Muscle layer of colon (tissue), 2 donors: ENCODE measurements around the gene ZNF526.

ENCODE experiments used
- H3K27ac ChIP-seq: one replicate; pipeline ENCODE4 v1.7.0; 2013; ENCODE audit warnings: low read depth, mild to moderate bottlenecking, low read length, moderate library complexity
- H3K27me3 ChIP-seq, 2 donors: one replicate each; pipeline ENCODE4 v1.7.0; 2013; ENCODE audit warnings: low read length in 2 of 2, mild to moderate bottlenecking in 2 of 2; ENCODE audit not compliant: insufficient read depth in 2 of 2, control insufficient read depth in 1 of 2
- H3K36me3 ChIP-seq: one replicate; pipeline ENCODE4 v1.7.0; 2013; ENCODE audit warnings: mild to moderate bottlenecking, low read length; ENCODE audit not compliant: insufficient read depth
- H3K4me1 ChIP-seq: one replicate; pipeline ENCODE4 v1.7.0; 2013; ENCODE audit warnings: mild to moderate bottlenecking, low read length; ENCODE audit not compliant: insufficient read depth
- H3K4me3 ChIP-seq, 2 donors: one replicate each; pipeline ENCODE4 v1.7.0; 2013; ENCODE audit warnings: low read length in 2 of 2, low read depth in 1 of 2, mild to moderate bottlenecking in 1 of 2, moderate library complexity in 1 of 2
- H3K9ac ChIP-seq: one replicate; pipeline ENCODE4 v1.7.0; 2013; ENCODE audit warnings: low read length
- H3K9me3 ChIP-seq: one replicate; pipeline ENCODE4 v1.7.0; 2013; ENCODE audit warnings: mild to moderate bottlenecking, low read length
- donor health status: abdominal sarcoma.
- donor health status: Adenocarcinoma of cecum.

ZNF526 gene

DNA sequence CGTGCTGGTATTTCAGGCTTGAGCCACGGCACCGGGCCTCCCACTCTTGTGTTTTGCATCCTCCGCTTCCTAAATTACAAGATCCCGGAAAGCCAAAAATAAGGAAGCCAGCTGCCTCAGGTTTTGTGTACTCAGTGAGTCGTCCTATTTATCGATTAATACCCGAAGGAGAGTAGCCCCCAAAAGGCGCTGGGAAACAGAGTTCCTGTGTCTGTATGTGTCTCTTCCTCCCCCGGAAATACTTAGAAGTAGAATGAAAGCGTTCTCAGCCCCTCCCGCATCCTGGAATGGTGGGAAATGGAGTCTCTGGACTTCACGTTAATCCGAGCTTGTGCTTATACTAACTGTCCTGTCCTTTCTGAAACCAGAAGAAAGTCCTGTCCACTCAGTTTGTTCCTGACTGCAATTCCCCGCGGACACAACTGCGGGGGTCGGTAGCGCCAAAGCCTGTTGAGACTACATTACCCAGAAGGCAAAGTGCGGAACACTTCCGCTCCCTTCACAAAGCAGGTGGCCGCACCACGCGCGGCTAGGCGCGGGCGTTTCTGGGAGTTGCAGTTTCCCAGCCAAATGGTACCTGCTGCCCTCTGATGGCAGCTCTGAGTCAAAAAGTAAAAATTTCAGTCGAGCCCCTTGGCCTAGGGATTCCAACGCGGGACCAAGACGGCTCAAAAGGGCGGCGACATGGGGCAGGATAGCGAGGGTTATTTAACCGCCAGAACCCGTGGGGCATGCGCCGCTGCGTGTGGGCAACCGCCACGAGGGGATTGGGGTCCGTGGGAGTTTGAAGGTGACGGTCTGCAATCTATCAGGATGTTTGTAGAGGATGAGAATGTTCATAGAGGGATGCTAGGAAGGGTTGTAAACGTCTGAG lies 24.5 kb downstream of the ZNF526 start:
- peak overlapping the region; percentile 81 for H3K27ac ChIP-seq
- peaks cover 9% of the 10 kb centered on the region for H3K36me3 ChIP-seq
- H3K9me3 ChIP-seq: no peaks in the 10 kb centered on the region
- no peaks in the 10 kb centered on the region for H3K27me3 ChIP-seq
- H3K9ac ChIP-seq: peak overlapping the region; percentile 49
- H3K4me1 ChIP-seq: peaks cover 38% of the 10 kb centered on the region
- H3K4me3 ChIP-seq: peak overlapping the region; percentile 43 to 78

DNA sequence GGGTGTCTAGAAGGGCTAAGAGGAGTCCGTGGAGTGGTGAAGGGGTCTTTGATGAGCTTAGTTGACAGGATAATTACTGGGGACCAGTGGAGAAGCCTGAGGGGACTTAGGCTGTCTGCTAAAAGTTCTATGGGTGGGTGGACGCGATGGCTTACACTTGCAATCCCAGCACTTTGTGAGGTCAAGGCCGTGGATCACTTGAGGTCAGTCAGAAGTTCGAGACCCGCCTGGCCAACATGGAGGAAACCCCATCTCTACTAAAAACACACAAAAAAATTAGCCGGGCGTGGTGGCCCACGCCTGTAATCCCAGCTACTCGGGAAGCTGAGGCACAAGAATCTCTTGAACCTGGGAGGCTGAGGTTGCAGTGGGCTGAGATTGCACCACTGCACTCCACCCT lies 25.1 kb downstream of the ZNF526 start:
- Histone ChIP-seq H3K27ac (peak overlapping the region; percentile 81), H3K4me3 (peak overlapping the region in 1 of 2 donors; percentile 78), H3K9me3 (no peaks in the 10 kb centered on the region), H3K4me1 (peaks cover 44% of the 10 kb centered on the region), H3K9ac (peak overlapping the region; percentile 49), H3K27me3 (no peaks in the 10 kb centered on the region), H3K36me3 (peaks cover 11% of the 10 kb centered on the region)

DNA sequence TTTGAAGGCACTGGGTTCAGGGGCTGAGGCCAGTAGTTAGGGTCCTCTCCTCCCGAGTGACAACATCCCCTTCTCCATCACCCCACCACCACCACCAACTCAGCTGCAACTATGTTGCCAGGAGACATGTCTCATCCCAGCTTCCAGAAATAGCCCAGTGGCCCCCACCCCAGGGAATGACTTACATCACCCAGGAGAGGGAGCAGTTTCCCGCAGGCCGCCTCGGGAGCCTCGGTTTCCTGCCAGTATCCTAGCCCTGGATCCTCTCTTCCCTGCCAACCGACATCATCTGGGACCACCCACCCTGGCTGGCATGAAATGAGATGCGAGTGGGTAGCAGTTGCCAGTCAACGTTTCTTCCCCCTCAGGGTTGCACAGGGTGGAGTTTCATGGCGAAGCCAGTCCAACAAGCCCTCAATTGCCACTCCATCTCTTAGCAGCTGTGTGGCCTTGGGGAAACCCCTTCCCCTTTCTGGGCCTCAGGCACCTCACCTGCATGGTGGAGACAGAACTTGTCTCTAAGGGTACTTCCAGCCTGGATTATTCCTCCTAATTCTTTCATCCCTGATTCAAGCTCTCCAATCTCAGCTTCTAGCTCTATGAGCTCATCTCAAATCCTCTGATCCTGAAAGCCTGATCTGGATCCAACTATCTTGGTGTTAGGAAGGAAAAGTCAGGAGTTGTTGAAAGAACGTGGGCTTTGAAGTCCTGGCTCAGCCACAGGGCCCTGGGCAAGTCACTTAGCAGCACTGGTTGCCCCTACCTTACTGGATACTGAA lies 26.2 kb downstream of the ZNF526 start:
- H3K4me3 ChIP-seq: peak overlapping the region in 1 of 2 donors; percentile 11
- H3K27ac ChIP-seq: peak overlapping the region; percentile 65
- H3K4me1 ChIP-seq: peaks cover 45% of the 10 kb centered on the region
- no peaks in the 10 kb centered on the region for H3K9me3 ChIP-seq
- peaks cover 10% of the 10 kb centered on the region for H3K36me3 ChIP-seq
- no peak overlapping the region for H3K9ac ChIP-seq
- no peaks in the 10 kb centered on the region for H3K27me3 ChIP-seq

DNA sequence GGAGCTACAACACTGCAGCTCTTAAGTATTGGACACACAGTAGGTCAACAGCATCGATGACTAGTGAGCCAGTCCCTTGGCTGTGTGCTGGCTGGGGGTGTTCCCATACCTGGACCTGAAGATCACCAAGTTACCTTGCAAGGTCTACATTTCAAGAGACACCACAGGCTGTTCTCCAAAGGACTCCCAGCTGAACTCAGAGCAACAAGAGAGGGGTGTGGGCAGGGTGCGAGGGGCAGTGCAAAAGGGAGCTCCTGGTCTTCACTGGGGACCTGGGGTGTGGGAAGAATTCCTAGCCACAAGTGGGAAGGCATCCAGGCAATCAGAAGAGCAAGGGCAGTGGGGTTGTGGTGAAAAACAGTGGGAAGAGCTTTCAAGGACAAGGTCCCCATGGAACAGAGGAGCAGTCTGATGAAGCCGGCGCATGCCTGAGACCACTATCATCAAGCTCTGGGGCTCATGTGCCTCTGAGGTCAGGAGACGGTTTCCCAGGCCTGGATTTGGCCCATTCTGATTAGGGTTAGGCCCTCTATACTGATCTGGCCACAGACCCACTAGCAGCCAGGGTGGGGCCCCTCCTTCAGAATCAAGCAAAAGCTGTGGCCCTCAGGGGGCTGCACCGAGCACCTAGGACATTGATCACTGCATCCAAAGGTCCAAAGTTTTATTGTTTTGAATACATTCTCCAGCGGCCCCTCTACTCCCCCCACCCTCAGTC lies 27.0 kb downstream of the ZNF526 start:
- no peak overlapping the region for H3K27ac ChIP-seq
- H3K36me3 ChIP-seq: peaks cover 10% of the 10 kb centered on the region
- H3K27me3 ChIP-seq: no peaks in the 10 kb centered on the region
- H3K9me3 ChIP-seq: no peaks in the 10 kb centered on the region
- peaks cover 47% of the 10 kb centered on the region for H3K4me1 ChIP-seq
- no peak overlapping the region for H3K4me3 ChIP-seq
- no peak overlapping the region for H3K9ac ChIP-seq

DNA sequence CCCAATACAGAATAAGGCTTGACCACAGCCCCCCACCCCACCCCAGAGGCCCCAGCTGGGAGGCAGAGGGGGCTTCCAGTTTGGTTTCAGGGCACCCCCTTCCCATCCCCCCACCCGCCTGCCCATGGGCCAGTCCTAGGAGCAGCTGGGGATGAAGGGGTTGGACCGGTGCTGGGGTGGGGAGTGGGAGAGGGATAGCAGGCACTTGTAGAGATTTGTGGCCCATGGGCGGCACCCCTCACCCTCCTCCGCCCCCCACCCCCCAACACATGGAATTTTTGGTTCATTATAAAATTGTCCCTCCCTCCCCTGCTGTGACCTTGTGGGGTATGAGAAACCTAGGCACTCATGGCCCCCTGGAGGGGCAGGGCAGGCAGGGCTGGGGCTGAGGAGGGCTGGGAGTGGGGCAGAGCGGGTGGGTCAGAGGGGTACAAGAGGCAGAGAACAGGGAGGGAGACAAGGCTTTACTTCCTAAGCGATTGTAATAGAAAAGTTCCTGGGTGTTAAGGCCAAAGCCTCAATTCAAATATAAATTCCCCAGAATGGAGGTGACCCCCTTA lies 27.6 kb downstream of the ZNF526 start:
- Histone ChIP-seq H3K27ac (no peak overlapping the region), H3K27me3 (no peaks in the 10 kb centered on the region), H3K36me3 (peaks cover 10% of the 10 kb centered on the region), H3K9ac (no peak overlapping the region), H3K4me1 (peaks cover 53% of the 10 kb centered on the region), H3K4me3 (no peak overlapping the region), H3K9me3 (no peaks in the 10 kb centered on the region)

DNA sequence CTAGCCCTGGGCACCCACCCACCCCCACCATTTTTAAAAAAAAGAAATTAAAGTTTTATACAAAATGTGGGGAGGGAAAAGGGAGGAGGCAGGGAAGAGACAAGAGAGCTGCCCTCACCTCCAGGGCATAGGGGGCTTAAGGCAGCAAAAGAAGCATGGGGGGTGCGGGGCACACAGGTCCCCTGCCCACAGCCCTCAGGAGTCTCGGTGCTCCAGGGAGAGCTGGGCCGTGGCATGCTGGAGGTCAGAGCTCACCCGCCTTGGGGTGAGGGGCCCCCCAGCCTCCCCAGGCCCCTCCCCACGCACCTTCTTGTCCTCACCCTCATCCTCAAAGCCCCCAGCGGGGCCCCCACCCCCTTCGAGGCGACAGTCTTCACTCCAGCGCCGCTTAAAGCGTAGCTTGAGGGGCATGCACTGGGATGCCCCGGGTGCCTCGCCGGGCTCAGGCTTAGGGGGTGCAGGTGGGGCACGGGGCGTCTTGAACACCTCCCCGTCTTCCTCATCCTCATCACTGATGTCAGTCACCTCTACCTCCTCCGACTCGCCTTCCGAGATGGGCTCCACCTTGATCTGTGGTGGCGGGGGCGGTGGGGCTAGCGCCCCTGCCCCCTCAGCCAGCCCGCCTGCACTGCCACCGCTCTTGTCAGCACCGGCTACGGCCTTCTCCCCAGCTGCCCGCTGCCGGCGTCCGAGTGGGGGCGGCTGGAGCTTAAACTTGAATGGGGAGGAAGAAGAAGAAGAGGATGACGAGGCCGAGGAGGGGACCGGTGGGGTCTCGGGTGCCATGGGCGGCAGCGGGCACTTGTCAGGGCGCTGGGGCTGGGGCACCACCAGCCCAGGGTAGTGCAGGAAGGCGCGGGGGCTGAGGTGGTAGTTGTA lies 28.4 kb downstream of the ZNF526 start:
- Histone ChIP-seq H3K9ac (no peak overlapping the region), H3K36me3 (peaks cover 10% of the 10 kb centered on the region), H3K9me3 (no peaks in the 10 kb centered on the region), H3K27me3 (no peaks in the 10 kb centered on the region), H3K27ac (no peak overlapping the region), H3K4me3 (no peak overlapping the region), H3K4me1 (peaks cover 53% of the 10 kb centered on the region)

DNA sequence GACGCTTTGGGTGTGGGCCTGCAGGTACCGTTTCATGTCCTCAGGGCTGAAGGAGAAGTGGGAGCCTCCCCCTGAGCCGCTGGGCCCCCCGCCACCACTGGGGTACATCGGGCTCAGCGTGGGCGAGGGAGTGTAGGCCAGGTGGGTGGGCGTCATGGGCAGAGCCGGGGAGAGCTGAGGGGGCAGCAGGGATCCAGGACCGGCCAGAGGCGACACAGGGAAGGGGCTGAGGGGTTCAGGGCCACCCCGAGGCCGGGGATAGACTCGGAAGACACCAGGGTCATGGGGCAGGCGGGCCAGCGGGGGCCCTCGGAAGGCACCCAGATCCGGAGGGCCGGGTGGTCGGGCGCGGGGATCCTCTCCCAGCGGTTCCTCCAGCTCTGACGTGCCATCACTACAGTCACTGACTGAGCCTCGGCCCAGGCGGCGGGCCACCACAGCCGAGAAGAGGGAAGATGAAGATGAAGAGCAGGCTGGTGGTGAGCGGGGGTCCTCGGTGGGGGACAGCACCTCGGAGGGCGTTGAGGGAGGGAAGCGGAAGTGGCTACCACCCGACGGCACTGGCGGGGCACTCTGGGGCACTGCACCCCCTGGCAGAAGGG lies 29.1 kb downstream of the ZNF526 start:
- H3K4me1 ChIP-seq: peaks cover 53% of the 10 kb centered on the region
- H3K4me3 ChIP-seq: no peak overlapping the region
- no peaks in the 10 kb centered on the region for H3K9me3 ChIP-seq
- no peaks in the 10 kb centered on the region for H3K27me3 ChIP-seq
- no peak overlapping the region for H3K27ac ChIP-seq
- no peak overlapping the region for H3K9ac ChIP-seq
- H3K36me3 ChIP-seq: peaks cover 10% of the 10 kb centered on the region

DNA sequence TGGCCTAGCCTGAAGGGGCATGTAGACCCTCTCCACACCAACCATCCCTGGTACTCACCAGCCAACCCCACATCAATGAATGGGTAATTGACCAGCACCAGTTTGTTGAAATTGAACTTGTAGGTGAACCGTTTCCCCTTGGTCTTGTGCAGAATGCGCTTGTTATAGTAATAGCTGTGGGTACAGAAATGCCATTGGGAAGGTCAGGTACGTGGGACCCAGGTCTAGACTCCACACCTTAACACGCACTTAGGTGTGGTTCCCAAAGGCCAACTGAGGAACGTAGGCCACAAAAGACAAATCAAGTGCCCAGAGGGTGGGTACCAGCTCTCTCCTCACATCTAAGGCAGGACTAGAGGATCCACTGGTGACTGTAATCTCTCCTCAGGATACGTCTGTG lies 29.7 kb downstream of the ZNF526 start:
- H3K36me3 ChIP-seq: peaks cover 10% of the 10 kb centered on the region
- no peaks in the 10 kb centered on the region for H3K27me3 ChIP-seq
- H3K9me3 ChIP-seq: no peaks in the 10 kb centered on the region
- H3K9ac ChIP-seq: no peak overlapping the region
- peaks cover 52% of the 10 kb centered on the region for H3K4me1 ChIP-seq
- peak overlapping the region in 1 of 2 donors; percentile 27 for H3K4me3 ChIP-seq
- peak overlapping the region; percentile 40 for H3K27ac ChIP-seq

DNA sequence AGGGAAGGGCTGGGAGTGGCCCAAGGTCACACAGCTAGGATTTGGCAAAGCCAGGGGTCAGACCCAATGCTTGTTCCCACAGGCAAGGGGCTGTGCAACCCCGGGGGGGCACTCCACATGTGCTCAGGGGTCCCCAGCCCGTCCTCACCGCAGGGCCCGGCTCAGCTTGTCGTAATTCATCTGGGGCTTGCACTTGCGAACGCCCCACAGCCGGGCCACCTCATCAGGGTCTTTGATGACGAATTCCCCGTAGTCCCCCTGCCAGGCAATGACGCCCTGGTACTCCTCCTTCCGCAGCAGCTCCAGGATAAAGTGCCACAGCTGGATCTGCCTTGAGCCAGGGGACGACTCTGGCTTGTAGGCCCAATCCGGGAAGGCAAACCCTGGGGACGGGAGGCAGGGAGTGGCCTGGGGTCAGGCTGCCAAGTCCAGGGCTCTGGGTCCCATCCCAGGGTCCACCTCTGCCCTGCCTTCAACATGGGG lies 30.1 kb downstream of the ZNF526 start:
- Histone ChIP-seq H3K27me3 (no peaks in the 10 kb centered on the region), H3K4me3 (peak overlapping the region in 1 of 2 donors; percentile 27), H3K4me1 (peaks cover 47% of the 10 kb centered on the region), H3K36me3 (peaks cover 10% of the 10 kb centered on the region), H3K27ac (peak overlapping the region; percentile 40), H3K9me3 (no peaks in the 10 kb centered on the region), H3K9ac (no peak overlapping the region)
